SJCRH30 (cell line): Measurements from ENCODE around the gene SLC3A2. TPM values are rescaled to one million over a fixed set of nuclear protein-coding genes. Genes with fewer than 3 reads are reported as not detected.

Experiments
- DNase-seq, 2 experiments: peaks; one replicate each; pipeline ENCODE4 v3.0.0-alpha.2; 2015 to 2020
- H3K27ac ChIP-seq: fragments of 250-450 bp; sonication (Bioruptor Pico); 2 replicates; pipeline ENCODE4 v1.5.1; 2020; ENCODE audit warnings: mild to moderate bottlenecking, moderate library complexity
- H3K27me3 ChIP-seq: fragments of 250-450 bp; sonication (Bioruptor Pico); 2 replicates; pipeline ENCODE4 v1.5.1; 2020; ENCODE audit warnings: mild to moderate bottlenecking, moderate library complexity
- H3K36me3 ChIP-seq: fragments of 250-450 bp; sonication (Bioruptor Pico); 2 replicates; pipeline ENCODE4 v1.5.1; 2020; ENCODE audit warnings: mild to moderate bottlenecking, moderate library complexity
- H3K4me1 ChIP-seq: fragments of 250-450 bp; sonication (Bioruptor Pico); 2 replicates; pipeline ENCODE4 v1.5.1; 2020; ENCODE audit warnings: mild to moderate bottlenecking, moderate library complexity
- H3K4me3 ChIP-seq: fragments of 250-450 bp; sonication (Bioruptor Pico); 2 replicates; pipeline ENCODE4 v1.5.1; 2020; ENCODE audit warnings: mild to moderate bottlenecking, moderate library complexity
- H3K9me3 ChIP-seq: fragments of 250-450 bp; sonication (Bioruptor Pico); replicated peaks from 2 replicates; pipeline ENCODE4 v1.5.1; 2020; ENCODE audit warnings: mild to moderate bottlenecking, moderate library complexity
- total RNA-seq: library from RNA; depleted of rRNA; stranded (reverse); fragments of >200 nt; shearing (Covaris generic); gene quantifications from 2 replicates; pipeline ENCODE4 v1.2.3, GENCODE V29; 2014

SLC3A2 gene
- total RNA-seq, 1 experiment from 2014 or later = 109 TPM

GRCh38 chr11:62882788-62883501, 2.2 kb downstream of the SLC3A2 start:
- Histone ChIP-seq H3K27me3 (no peaks in the 10 kb centered on the region), H3K27ac (no peak overlapping the region), H3K4me1 (peaks cover 20% of the 10 kb centered on the region), H3K36me3 (peaks cover 67% of the 10 kb centered on the region), H3K4me3 (peak overlapping the region; percentile 96), H3K9me3 (no peaks in the 10 kb centered on the region)
- DNase-seq = no peak

- no peaks in the 10 kb centered on the region for H3K27me3 ChIP-seq
- no peak overlapping the region for H3K27ac ChIP-seq
- peaks cover 20% of the 10 kb centered on the region for H3K4me1 ChIP-seq
- peaks cover 72% of the 10 kb centered on the region for H3K36me3 ChIP-seq
- no peak for DNase-seq
- H3K4me3 ChIP-seq = no peak overlapping the region
- H3K9me3 ChIP-seq = no peaks in the 10 kb centered on the region
These were observed 3.0 kb downstream of the SLC3A2 start for GRCh38 chr11:62883673-62884072.

- Histone ChIP-seq H3K27me3 (no peaks in the 10 kb centered on the region), H3K4me1 (peaks cover 13% of the 10 kb centered on the region; the same call in 1 of the 2 replicates), H3K9me3 (no peaks in the 10 kb centered on the region), H3K27ac (no peak overlapping the region), H3K4me3 (no peak overlapping the region), H3K36me3 (peaks cover 83% of the 10 kb centered on the region)
- DNase-seq = no peak
These were observed 4.5 kb downstream of the SLC3A2 start for GRCh38 chr11:62885137-62885750.

- H3K27me3 ChIP-seq = no peaks in the 10 kb centered on the region
- no peaks in the 10 kb centered on the region for H3K9me3 ChIP-seq
- H3K4me3 ChIP-seq = no peak overlapping the region
- peaks cover 60% of the 10 kb centered on the region for H3K36me3 ChIP-seq
- H3K27ac ChIP-seq = no peak overlapping the region
- no peak for DNase-seq
- H3K4me1 ChIP-seq = peaks cover 3% of the 10 kb centered on the region; the same call in 1 of the 2 replicates
These were observed 7.7 kb downstream of the SLC3A2 start for GRCh38 chr11:62888406-62888805.

GRCh38 chr11:62889126-62889483, 8.4 kb downstream of the SLC3A2 start:
- Histone ChIP-seq H3K4me1 (no peaks in the 10 kb centered on the region), H3K36me3 (peaks cover 53% of the 10 kb centered on the region), H3K4me3 (no peak overlapping the region), H3K9me3 (no peaks in the 10 kb centered on the region), H3K27me3 (no peaks in the 10 kb centered on the region), H3K27ac (no peak overlapping the region)
- no peak for DNase-seq

GRCh38 chr11:62889484-62890437, 9.1 kb downstream of the SLC3A2 start:
- no peaks in the 10 kb centered on the region for H3K9me3 ChIP-seq
- H3K27me3 ChIP-seq = no peaks in the 10 kb centered on the region
- DNase-seq = no peak
- no peak overlapping the region for H3K27ac ChIP-seq
- no peaks in the 10 kb centered on the region for H3K4me1 ChIP-seq
- H3K36me3 ChIP-seq = peaks cover 49% of the 10 kb centered on the region
- no peak overlapping the region for H3K4me3 ChIP-seq

GRCh38 chr11:62892077-62892922, 11.6 kb downstream of the SLC3A2 start:
- H3K4me1 ChIP-seq = no peaks in the 10 kb centered on the region
- H3K36me3 ChIP-seq = peaks cover 25% of the 10 kb centered on the region
- no peak overlapping the region for H3K27ac ChIP-seq
- no peaks in the 10 kb centered on the region for H3K27me3 ChIP-seq
- no peaks in the 10 kb centered on the region for H3K9me3 ChIP-seq
- H3K4me3 ChIP-seq = no peak overlapping the region
- no peak for DNase-seq

GRCh38 chr11:62895501-62895900, 14.8 kb downstream of the SLC3A2 start:
- DNase-seq = no peak
- no peaks in the 10 kb centered on the region for H3K36me3 ChIP-seq

GRCh38 chr11:62896049-62896448, 15.4 kb downstream of the SLC3A2 start:
- no peaks in the 10 kb centered on the region for H3K27me3 ChIP-seq
- no peaks in the 10 kb centered on the region for H3K9me3 ChIP-seq
- H3K27ac ChIP-seq = no peak overlapping the region
- H3K4me3 ChIP-seq = no peak overlapping the region
- no peaks in the 10 kb centered on the region for H3K4me1 ChIP-seq
- H3K36me3 ChIP-seq = no peaks in the 10 kb centered on the region
- DNase-seq = no peak

More at GRCh38 chr11:62895501-62895900, 14.8 kb downstream of the SLC3A2 start:
- Histone ChIP-seq H3K4me1 (no peaks in the 10 kb centered on the region), H3K27me3 (no peaks in the 10 kb centered on the region), H3K4me3 (no peak overlapping the region), H3K9me3 (no peaks in the 10 kb centered on the region), H3K27ac (no peak overlapping the region)

GRCh38 chr11:62897311-62897710, 16.6 kb downstream of the SLC3A2 start:
- no peak for DNase-seq

GRCh38 chr11:62898027-62898426, 17.3 kb downstream of the SLC3A2 start:
- Histone ChIP-seq H3K27me3 (no peaks in the 10 kb centered on the region), H3K4me3 (no peak overlapping the region), H3K9me3 (no peaks in the 10 kb centered on the region), H3K4me1 (no peaks in the 10 kb centered on the region), H3K36me3 (no peaks in the 10 kb centered on the region), H3K27ac (no peak overlapping the region)
- no peak for DNase-seq

More at GRCh38 chr11:62897311-62897710, 16.6 kb downstream of the SLC3A2 start:
- Histone ChIP-seq H3K4me1 (no peaks in the 10 kb centered on the region), H3K27ac (no peak overlapping the region), H3K36me3 (no peaks in the 10 kb centered on the region), H3K27me3 (no peaks in the 10 kb centered on the region), H3K4me3 (no peak overlapping the region), H3K9me3 (no peaks in the 10 kb centered on the region)

GRCh38 chr11:62902932-62903331, 22.2 kb downstream of the SLC3A2 start:
- no peak overlapping the region for H3K27ac ChIP-seq

GRCh38 chr11:62905296-62905695, 24.6 kb downstream of the SLC3A2 start:
- H3K36me3 ChIP-seq = no peaks in the 10 kb centered on the region
- no peak for DNase-seq
- no peaks in the 10 kb centered on the region for H3K9me3 ChIP-seq
- no peaks in the 10 kb centered on the region for H3K27me3 ChIP-seq
- H3K4me3 ChIP-seq = no peak overlapping the region
- peaks cover 5% of the 10 kb centered on the region; the same call in 1 of the 2 replicates for H3K4me1 ChIP-seq
- H3K27ac ChIP-seq = no peak overlapping the region

More at GRCh38 chr11:62902932-62903331, 22.2 kb downstream of the SLC3A2 start:
- Histone ChIP-seq H3K9me3 (no peaks in the 10 kb centered on the region), H3K36me3 (no peaks in the 10 kb centered on the region), H3K27me3 (no peaks in the 10 kb centered on the region), H3K4me3 (no peak overlapping the region), H3K4me1 (no peaks in the 10 kb centered on the region)
- DNase-seq = no peak

- H3K4me3 ChIP-seq = no peak overlapping the region
- no peaks in the 10 kb centered on the region for H3K36me3 ChIP-seq
- H3K9me3 ChIP-seq = no peaks in the 10 kb centered on the region
- no peaks in the 10 kb centered on the region for H3K27me3 ChIP-seq
- DNase-seq = peak; percentile 68 to 89
- H3K27ac ChIP-seq = no peak overlapping the region
- peaks cover 7% of the 10 kb centered on the region for H3K4me1 ChIP-seq
These were observed 25.3 kb downstream of the SLC3A2 start for GRCh38 chr11:62905927-62906531.
